Stimulated activated CD8-positive, alpha-beta memory T cell treated with anti-CD3 and anti-CD28 coated beads, Interleukin-7, amount 100 ng/mL, for 4 hours (primary cell): Measurements from ENCODE around the gene RAB24.
"Not testable (repeated sequence)": the region's sequence is repeated elsewhere in the genome, so short reads cannot be mapped to it uniquely, and the experiment has no call there.

Source experiments
- DNase-seq, 2 donors: peaks; one replicate each; pipeline ENCODE4 v3.0.0-alpha.2; 2020; ENCODE audit warnings: low read depth in 2 of 2

RAB24 gene

DNA sequence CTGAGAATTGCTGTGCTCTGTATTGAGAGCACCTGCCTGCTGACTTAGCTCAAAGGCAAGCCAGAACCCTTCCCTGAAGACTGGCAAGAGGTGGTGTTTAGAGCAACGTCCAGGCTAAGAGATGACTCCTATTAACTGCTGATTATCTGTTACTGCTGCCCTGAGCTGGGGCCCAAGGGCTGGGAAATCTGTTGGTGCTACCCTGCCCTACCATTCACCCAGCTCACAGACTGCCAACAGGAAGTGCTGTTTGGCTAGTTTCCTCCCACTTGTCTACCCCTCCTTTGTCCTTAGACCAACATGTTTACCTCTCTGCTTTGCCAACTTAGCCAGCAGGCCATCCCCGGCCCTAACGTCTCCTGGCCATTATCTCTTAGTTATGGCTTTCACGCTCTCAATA is 6.9 kb downstream of the RAB24 start:
- no peak for DNase-seq

DNA sequence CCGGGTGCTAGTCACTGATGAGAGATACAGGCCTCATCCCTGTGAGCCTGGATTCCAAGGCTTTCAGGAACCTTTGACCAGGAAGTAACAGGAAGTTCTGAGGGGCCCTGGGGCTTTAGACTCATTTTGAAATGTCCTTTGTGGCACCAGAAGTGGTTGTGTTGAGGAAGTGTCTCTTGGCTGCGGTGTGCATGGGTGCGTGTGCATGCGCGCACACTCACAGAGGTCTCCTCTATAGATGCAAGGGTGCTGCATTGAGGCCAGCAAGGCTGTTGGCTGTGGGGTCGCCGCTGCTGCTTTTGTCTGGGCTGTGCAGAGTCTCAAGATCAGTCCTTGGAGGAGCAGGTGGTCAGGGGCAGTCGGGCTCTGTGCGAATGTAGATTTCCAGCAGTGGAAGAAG is 7.6 kb downstream of the RAB24 start:
- DNase-seq = no peak

DNA sequence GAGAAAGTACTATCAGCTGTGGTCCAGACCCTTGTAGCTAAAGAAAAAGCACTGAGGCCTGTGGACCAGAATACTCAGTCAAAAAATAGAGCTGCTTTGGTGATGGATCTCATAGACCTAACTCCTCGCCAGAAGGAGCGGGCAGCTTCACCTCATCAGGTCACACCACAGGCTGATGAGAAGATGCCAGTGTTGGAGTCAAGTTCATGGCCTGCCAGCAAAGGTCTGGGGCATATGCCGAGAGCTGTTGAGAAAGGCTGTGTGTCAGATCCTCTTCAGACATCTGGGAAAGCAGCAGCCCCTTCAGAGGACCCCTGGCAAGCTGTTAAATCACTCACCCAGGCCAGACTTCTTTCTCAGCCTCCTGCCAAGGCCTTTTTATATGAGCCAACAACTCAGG is 8.9 kb downstream of the RAB24 start:
- no peak for DNase-seq

DNA sequence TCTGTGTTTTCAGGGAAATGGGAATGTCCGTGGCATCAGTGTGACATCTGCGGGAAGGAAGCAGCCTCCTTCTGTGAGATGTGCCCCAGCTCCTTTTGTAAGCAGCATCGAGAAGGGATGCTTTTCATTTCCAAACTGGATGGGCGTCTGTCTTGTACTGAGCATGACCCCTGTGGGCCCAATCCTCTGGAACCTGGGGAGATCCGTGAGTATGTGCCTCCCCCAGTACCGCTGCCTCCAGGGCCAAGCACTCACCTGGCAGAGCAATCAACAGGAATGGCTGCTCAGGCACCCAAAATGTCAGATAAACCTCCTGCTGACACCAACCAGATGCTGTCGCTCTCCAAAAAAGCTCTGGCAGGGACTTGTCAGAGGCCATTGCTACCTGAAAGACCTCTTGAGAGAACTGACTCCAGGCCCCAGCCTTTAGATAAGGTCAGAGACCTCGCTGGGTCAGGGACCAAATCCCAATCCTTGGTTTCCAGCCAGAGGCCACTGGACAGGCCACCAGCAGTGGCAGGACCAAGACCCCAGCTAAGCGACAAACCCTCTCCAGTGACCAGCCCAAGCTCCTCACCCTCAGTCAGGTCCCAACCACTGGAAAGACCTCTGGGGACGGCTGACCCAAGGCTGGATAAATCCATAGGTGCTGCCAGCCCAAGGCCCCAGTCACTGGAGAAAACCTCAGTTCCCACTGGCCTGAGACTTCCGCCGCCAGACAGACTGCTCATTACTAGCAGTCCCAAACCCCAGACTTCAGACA is 9.5 kb downstream of the RAB24 start:
- no peak for DNase-seq

DNA sequence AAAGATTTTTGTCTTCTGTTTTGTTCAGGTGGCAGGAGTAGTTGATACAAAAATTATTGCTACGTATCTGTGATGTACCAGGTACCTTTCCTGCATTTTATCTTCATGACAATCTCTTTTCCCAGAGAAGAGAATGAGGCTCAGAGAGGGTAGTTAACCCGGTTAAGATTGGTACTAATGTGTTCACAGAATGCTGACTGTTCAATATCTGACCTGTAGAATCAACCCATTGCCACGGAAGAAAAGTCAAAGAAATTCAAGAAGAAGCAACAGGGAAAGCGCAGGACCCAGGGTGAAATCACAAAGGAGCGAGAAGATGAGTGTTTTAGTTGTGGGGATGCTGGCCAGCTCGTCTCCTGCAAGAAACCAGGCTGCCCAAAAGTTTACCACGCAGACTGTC is 11.8 kb downstream of the RAB24 start:
- DNase-seq = no peak

DNA sequence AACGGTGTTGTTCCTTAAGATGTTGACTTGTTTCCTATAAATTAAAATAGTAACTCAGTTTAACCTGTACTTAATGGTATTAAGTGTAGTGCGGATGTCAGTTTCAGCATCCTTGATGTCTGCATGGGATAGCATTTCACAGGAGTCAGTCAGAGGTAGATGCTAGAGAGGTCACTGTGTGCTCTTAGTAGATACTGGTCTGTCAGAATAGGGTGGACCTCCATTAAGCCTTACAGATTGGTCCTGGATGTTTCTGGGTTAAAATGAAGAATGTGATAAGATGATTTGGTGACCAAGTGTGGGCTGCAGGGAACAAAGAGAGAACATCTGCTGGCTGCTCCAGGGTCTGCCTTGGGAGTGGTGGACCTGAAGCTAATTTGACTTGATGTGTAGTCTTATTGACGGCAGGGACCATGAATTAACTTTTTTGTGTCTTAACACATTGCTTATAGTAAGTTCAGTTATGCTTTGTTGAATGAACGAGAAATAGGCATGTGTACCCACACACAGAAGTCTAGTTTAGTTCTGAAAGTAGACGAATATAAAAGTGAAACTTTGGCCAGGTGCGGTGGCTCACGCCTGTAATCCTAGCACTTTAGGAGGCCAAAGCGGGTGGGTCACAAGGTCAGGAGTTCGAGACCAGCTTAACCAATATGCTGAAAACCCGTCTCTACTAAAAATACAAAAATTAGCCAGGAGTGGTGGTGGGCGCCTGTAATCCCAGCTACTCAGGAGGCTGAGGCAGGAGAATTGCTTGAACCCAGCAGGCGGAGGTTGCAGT is 12.5 kb downstream of the RAB24 start:
- DNase-seq = no peak

DNA sequence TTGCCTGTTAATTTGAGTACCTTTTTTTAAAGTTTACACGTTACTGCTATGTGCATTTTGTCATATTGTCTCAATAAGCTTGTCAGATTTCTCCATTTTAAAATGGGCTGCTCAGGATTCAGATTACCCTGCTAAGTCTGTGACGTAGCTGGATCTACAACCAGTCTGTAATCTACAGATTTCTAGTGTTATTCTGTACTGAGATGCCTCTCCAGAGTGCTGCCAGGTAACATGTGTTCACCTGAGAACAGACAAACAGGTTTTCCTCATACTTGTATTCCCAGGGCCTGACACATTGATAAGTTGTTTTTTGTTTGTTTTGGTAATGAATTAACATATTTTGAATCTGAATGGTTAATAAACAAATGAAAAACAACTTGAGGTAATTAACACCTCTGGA is 15.3 kb downstream of the RAB24 start:
- no peak for DNase-seq

DNA sequence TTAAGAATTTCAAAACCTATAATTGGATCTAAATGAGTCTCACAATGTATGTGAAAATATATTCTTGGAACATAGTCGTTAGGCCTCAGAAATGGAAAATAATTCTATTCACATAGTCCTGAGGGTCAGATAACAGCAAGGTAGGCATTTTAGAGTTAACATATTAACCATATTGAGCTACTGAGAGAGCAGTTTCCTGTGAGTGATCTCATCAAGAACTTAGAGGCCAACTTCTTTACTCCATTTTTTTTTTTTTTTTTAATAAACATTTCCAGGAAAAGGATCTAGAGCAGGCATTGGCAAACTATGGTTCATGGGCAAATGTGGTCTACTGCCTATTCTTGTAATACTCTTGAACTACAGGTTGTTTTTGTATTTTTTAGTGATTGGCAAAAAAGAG is 26.6 kb downstream of the RAB24 start:
- no peak for DNase-seq

DNA sequence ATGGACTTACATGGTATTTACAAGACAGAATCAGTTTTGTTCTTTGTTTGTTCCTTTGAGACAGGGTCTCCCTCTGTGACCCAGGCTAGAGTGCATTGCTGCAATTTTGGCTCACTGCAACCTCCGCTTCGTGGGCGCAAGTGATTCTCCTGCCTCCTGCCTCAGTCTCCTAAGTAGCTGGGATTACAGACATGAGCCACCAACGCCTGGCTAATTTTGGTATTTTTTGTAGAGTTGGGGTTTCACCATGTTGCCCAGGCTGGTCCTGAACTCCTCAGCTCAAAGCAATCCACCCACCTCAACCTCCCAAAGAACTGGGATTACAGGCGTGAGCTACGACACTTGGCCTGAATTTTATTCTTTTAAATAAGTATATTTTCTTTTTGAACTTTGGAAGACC is 27.6 kb downstream of the RAB24 start:
- DNase-seq = no peak

DNA sequence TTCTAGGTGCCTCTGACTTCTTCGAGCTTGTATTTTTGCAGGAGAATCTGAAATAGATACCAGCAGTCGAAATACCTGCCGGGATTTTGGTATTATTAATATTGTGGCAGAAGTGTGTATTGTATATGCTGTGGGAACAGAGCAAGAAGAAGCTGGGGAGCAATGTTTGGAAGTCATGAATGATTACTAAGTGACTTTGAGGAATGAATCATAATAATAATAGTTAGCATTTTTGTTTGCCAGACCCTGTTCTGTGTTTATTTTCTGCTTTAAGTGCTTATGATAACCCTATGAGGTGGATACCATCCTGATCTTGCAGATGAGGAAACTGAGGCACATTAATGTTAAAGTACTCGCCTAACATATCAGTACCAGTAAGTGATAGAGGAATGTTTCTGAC is 32.4 kb downstream of the RAB24 start:
- no peak for DNase-seq

DNA sequence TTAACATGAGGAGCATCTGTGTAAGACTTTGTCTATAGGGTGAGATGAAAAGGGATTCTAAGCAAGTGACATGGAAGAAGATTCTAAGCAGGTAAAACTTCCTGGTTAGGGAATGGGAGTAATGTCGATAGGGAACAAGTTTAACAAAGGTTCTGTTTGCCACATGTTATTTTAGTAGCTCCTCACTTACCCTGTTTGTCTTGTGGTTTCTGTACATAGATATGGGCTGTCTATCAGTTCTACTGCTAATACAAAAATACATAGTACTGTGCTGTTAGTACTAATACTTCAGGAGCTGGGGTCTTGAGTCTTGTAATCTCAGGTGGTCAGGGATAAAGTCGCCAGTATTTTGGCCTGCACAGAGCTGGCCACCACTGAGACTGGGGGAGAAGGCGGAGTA is 32.9 kb downstream of the RAB24 start:
- DNase-seq = no peak

DNA sequence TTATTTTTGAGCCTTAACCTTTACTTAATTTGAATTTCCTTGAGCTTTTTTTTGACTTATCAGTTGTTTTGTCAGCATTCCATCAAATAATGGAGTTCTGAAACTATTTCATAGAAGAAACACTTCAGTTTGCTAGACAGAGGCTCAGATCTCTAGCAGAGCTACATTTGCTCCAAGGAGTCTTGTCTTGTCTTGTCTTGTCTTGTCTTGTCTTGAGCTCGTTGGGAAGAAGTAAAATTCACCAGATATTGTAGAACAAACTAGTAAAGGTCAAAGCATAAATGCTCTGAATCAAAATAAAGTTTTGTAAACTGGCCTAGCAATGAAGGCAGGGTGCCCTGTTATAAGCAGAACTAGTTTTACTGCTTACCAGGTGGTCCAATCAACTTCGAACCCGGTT is 33.5 kb downstream of the RAB24 start:
- no peak for DNase-seq

DNA sequence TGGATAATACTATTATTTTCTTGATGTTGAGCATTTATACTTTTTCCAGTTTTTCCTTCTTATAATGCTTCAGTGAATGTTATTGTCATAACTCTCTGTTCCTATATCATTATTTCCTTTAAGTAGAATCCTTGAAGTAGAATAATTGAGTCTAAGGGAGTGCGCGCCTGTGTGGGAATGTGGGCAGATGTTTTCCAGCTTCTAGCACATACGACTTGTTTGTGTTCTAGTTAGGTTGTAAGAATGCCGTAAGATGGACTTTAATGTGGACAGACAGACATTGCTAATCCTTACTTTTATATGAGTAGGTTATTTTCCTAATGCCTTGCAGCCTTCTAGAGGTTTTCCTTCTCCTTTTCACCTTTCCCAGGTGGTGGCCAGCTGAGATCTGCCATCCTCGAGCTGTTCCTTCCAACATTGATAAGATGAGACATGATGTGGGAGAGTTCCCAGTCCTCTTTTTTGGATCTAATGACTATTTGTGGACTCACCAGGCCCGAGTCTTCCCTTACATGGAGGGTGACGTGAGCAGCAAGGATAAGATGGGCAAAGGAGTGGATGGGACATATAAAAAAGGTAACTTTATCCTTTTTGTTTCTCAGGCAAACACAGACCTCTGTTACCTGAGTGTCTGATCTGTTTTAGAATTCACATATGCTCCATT is 34.2 kb downstream of the RAB24 start:
- no peak for DNase-seq

DNA sequence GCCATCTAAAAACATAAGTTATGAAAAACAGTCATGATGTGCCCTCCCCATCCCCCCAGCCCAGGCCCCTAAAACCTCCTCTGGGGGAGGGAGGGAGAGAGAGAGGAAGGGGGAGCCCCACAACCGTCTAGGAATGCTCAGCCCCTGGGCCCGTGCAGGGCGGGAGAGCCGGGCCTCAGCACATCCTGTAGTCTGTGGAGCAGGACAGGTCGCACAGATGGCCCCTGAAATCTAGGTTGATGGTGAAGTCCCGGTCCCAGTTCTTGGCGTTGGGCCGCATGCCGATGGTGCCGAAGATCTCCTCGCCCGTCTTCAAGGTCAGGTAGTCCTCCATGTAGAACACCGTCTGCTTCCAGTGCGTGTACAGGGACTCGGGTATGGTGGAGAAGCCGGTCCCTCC is 38.1 kb downstream of the RAB24 start:
- no peak for DNase-seq

DNA sequence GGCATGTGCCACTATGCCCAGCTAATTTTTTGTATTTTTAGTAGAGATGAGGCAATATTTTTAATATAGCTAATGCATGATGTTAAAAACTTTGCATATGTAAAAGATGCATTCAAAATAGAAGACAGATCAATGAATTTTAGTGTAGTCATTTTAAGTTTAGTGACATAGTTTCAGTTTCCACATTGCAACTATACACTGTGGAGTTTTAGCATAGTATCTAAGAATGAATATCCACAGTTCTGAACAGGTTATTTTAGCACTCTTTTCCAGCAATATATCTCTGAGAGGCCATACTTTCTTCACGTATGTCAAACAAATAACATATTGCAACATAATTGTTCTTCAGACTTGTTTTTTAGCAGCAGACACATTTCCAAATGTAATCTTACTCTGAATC is 39.3 kb downstream of the RAB24 start:
- DNase-seq = no peak

DNA sequence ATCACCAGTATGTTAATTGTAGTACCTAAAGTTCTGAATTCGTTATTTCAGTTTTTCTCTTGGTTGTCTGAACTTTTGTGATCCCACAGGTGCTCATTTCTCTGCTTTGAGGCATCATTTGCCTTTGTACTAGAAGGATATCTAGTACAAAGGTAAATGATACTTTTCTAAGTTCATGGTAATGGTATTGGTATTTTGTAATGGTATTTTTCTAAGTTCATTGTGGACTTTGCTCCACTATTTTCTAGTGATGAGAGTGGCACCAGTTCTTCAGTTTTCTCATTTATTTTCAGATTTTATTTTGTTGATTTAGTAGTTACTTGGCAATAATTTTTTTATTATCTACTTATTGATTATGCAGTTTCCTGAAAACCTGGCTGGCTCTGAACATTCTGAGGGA is 42.0 kb downstream of the RAB24 start:
- no peak for DNase-seq

DNA sequence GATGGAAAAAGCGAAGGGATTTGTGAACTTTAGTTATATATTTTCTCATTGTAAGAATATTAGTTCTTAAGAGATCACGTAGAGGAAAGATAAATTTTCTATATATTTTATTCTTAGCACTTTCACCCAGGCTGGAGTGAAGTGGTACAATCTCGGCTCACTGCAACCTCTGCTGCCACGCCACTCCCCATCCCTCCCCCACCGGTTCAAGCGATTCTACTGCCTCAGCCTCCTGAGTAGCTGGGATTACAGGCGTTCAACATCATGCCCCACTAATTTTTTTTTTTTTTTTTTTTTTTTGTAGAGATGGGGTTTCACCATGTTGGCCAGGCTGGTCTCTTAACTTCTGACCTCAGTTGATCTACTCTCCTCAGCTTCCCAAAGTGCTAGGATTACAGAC is 42.6 kb downstream of the RAB24 start:
- DNase-seq = no peak

DNA sequence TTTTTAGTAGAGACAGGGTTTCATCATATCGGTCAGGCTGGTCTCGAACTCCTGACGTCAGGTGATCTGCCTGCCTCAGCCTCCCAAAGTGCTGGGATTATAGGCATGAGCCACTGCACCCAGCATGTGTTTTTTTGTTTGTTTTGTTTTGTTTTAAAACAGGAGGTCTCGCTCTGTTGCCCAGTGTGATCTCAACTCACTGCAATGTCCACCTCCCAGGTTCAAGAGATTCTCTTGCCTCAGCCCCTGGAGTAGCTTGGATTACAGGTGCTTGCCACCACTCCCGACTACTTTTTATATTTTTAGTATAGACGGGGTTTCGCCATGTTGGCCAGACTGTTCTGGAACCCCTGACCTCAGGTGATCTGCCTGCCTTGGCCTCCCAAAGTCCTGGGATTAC is 44.8 kb downstream of the RAB24 start:
- DNase-seq = not testable (repeated sequence)

DNA sequence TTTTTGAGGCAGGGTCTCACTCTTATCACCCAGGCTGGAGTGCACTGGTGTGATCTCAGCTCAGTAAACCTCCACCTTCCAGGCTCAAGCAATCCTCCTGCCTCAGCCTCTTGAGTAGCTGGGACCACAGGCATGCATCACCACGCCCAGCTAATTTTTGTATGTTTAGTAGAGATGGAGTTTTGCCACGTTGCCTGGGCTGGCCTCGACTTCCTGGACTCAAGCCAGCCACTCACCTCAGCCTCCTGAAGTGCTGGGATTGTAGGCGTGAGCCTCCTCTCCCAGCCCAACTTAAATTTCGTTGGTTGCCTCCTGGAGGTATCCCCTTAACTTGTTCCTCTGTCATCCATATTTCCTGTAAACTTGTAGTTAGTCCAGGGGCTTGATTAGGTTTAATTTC is 47.2 kb downstream of the RAB24 start:
- DNase-seq = no peak

DNA sequence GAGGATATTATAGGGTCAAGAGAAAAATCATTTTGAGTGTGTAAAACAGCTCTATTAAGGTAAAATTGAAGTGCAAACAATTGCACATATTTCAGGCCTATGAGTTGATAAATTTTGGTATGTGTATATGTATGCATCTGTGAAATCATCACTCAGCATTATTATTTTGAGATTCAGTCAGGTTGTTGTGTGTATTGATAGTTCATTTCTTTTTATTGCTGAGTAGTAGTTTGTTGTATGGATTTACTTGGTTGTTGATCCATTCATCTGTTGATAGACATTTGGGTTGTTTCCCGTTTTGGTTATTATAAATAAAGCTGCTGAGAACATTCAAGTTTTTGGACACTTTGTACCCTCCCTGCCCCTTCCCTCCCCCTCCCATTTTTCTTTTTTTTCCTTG is 50.3 kb downstream of the RAB24 start:
- DNase-seq = no peak
